A673 (cell line): ENCODE data around the gene FRAT1.

Experiments
- EZH2 ChIP-seq: fragments of 200-600 bp; sonication (generic); IDR thresholded peaks from 2 replicates; pipeline ENCODE4 v1.6.1; 2017; ENCODE audit warnings: borderline replicate concordance, low read depth, mild to moderate bottlenecking, mixed read lengths, antibody characterized with exemption, low read length; ENCODE audit not compliant: poor library complexity, severe bottlenecking
- TF ChIP-seq, protein P1 (sequence below): fragments of 300-800, 200-600 bp; sonication (generic); conservative IDR thresholded peaks from 2 replicates; pipeline ENCODE4 v1.5.1; 2017; ENCODE audit warnings: low read depth, mild to moderate bottlenecking, antibody characterized with exemption, low read length, moderate library complexity, mixed read lengths

GRCh38 chr10:97297556-97298222, 21.4 kb upstream of the FRAT1 start:
- TF ChIP-seq, protein P1, sequence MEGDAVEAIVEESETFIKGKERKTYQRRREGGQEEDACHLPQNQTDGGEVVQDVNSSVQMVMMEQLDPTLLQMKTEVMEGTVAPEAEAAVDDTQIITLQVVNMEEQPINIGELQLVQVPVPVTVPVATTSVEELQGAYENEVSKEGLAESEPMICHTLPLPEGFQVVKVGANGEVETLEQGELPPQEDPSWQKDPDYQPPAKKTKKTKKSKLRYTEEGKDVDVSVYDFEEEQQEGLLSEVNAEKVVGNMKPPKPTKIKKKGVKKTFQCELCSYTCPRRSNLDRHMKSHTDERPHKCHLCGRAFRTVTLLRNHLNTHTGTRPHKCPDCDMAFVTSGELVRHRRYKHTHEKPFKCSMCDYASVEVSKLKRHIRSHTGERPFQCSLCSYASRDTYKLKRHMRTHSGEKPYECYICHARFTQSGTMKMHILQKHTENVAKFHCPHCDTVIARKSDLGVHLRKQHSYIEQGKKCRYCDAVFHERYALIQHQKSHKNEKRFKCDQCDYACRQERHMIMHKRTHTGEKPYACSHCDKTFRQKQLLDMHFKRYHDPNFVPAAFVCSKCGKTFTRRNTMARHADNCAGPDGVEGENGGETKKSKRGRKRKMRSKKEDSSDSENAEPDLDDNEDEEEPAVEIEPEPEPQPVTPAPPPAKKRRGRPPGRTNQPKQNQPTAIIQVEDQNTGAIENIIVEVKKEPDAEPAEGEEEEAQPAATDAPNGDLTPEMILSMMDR, result no peak
- no peak for TF ChIP-seq EZH2
